Activated CD8-positive, alpha-beta memory T cell treated with anti-CD3 and anti-CD28 coated beads for 1 hour (primary cell): ENCODE measurements around the gene TM9SF2.

Experiments
- DNase-seq, 2 donors: peaks; one replicate each; pipeline ENCODE4 v3.0.0-alpha.2; 2020; ENCODE audit warnings: low read depth in 1 of 2; ENCODE audit errors: extremely low read depth in 1 of 2

TM9SF2 gene

GRCh38 chr13:99575376-99576120 is 74.3 kb downstream of the TM9SF2 start:
- DNase-seq = no peak

DNA sequence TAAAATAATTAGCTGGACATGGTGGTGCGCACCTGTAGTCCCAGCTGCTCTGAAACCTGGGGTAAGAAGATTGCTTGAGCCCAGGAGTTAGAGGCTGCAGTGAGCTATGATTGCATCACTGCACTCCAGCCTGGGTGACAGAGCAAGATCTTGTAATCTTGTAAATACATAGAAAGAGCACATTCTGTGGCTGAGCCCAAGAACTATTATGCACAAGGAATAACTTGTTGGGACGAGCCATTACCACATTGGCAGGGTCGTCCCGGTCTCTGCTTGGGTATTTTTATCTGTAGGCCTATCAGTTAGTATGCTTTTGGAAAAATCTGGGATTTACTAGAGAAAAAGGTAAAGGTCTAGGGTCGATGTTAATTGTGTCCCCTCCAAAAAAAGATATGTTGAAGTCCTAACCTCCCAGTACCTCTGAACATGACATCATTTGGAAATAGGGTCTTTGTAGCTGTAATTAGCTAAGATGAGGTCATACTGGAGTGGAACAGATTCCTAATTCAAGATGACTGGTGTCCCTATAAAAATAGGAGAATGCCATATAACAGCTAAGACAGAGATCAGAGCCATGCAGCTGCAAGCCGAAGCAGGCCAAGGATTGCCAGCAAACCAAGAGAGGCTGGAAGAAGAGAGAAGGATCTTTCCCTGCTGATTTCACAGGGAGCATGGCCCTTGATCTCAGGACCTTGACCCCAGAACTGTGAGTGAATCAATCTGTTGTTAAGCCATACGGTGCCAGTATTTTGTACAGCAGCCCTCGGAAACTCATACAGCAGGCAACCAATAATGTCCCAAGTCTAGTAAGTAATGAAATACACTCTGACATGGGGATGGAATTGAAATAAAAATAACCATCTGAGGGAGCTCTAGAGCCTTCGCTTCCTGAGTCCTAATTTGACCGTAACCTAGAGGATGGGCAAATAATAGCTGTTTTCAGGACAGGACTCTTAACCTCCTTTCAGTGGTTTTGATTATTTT is 77.0 kb downstream of the TM9SF2 start:
- no peak for DNase-seq

DNA sequence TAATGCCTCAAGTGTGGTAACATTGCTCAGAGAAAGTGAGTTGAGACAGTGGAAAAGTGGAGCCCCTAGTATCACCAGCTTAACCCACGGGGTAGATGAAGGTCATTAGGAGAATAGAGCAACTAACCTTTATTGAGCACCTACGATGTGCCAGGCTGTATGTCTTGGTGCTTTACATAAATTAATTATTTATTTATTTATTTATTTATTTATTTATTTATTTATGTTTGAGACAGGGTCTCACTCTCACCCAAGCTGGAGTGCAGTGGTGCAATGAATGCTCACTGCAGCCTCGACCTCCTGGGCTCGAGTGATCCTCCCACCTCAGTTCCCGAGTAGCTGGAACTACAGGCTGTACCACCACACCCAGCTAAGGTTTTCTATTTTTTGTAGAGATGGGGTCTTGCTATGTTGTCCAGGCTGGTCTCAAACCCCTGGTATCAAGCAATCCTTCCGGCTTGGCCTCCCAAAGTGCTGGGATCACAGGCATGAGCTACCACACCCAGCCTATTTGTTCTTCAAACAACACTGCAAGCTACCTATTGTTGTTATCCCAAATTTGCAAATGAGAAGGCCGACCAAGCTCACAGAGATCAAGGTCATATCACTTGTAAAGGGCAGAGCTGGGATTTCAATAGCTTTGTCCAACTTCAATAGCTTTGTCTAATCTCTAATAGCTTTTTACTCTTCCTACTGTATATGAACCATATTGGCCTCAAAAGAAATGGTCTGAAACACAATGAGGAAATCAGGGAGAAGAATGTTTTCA is 79.4 kb downstream of the TM9SF2 start:
- DNase-seq = no peak

DNA sequence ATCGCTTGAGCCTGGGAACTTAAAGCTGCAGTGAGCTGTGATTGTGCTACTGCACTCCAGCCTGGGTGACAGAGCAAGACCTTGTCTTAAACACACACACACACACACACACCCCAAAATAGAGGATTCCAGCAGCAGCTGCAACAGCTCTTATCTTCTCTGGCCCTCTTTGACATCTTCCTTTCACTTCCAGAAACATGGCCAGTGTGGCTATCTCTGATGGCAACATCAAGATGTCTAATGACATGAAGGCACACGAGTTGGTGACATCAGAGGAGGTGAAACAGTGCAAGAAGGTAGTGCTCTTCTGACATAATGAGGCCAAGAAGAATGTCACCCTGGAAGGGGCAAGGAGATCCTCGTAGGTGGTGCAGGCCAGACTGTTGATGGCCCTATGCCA is 81.2 kb downstream of the TM9SF2 start:
- DNase-seq = no peak

DNA sequence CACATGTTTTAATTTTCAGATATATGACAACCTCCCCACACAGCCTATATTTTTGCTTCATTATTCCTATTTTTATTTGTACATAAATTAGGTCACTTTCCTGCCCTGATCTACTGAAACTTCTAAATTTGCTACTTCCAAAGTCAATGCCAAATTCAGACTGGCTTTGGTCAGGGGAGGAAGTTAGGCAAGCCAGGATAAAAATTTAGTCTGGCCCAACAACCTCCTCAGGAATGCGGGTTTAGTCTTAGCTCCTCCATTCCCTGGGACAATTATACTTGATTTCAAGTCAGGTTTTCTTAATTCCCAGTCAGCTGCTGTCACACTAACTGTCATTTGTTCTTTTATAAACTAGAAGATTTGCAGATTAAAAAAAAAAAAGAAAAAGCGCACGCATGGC is 84.3 kb downstream of the TM9SF2 start:
- no peak for DNase-seq

- no peak for DNase-seq
Observed at GRCh38 chr13:99587021-99587420, 85.7 kb downstream of the TM9SF2 start.

GRCh38 chr13:99587893-99588606 is 86.8 kb downstream of the TM9SF2 start:
- no peak for DNase-seq

DNA sequence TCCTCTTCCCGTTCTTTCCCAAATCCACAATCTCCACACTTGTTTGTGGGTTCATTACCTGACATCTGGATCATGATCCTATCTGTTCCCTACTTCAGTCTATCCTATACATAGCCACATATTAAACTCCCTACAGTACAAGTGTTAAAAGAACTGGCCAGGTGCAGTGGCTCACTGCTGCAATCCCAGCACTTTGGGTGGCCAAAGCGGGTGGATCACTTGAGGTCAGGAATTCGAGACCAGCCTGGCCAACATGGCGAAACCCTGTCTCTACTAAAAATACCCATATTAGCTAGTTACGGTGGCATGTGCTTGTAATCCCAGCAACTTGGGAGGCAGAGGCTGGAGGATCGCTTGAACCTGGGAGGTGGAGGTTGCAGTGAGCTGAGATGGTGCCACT is 88.3 kb downstream of the TM9SF2 start:
- DNase-seq = no peak

GRCh38 chr13:99590519-99591011 is 89.3 kb downstream of the TM9SF2 start:
- DNase-seq = no peak

DNA sequence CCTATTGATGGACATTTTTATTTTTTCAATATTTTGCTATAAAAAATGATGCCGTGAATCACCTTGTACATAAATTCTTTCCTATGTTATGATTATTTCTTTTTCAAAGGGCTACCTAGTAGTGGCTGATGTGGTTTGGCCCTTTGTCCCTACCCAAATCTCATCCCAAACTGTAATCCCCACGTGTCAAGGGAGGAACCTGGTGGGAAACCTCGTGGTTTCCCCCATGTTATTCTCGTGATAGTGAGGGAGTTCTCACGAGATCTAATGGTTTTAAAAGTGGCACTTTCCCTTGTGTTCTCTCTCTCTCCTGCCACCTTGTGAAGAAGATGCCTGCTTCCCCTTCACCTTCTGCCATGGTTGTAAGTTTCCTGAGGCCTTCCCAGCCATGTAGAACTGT is 94.9 kb downstream of the TM9SF2 start:
- no peak for DNase-seq

- no peak for DNase-seq
Observed at GRCh38 chr13:99600318-99600717, 99.0 kb downstream of the TM9SF2 start.

DNA sequence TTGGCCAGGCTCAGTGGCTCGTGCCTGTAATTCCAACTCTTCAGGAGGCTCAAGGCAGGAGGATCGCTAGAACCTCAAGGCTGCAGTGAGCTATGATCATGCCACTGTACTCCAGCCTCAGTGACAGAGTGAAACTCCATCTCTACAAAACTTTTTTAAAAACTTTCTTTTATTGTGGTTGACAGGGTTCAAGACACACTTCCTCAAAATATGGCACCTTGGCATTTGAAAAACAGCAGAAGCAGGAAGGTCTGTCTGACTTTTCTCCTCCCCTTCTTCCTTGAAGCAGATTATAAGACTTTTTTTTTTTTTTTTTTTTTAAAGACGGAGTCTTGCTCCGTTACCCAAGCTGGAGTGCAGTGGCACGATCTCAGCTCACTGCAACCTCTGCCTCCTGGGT is 100.3 kb downstream of the TM9SF2 start:
- no peak for DNase-seq

GRCh38 chr13:99604636-99605035 is 103.4 kb downstream of the TM9SF2 start:
- DNase-seq = no peak

DNA sequence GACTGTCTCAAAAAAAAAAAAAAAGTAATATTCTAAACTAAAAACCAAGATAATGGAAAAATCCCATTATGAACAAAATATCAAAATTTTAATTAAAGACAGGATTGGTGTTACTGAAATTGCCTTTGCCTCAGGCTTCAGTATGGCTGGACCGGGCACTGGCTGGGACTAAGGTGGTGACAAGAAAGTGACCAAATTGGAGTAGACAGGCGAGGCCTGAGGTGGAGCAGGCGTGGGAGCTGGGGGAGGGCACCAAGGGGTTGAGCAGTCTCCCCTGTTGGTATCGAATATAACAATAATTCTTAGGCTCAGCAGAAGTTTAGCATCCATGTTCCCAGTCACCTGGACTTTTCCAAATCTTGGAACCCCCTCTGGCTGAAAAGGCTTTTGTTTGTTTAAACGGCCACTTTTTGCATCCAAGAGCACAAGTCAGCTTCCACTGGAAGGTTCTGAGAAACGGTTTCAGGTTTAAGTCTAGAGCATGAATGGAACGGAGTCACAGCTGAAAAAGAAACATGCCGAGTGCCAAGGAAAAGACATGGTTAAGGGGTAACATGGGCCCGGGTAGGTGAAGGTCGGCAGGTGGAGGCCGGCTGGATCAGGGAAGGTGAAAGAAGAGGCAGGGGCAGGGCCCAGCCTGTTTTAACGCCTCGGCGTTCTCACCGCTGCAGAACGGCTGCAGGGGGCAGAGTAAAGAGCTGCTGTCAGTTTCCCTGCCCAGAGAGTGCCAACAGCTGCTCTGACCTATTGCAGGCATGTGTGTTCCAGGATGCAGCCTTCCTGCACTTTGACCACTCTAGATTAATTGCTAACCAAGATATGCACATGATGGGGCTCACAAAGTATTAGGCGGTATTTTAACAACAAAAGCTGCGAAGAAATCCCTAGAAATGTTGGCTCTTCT is 104.4 kb downstream of the TM9SF2 start:
- peak in 1 of 2 donors; percentile 17 for DNase-seq

GRCh38 chr13:99606324-99607066 is 105.2 kb downstream of the TM9SF2 start, which contains the start of gene CLYBL:
Gene CLYBL, plus strand, starts transcription at chr13:99606690.
- peak; percentile 71 to 90 for DNase-seq

DNA sequence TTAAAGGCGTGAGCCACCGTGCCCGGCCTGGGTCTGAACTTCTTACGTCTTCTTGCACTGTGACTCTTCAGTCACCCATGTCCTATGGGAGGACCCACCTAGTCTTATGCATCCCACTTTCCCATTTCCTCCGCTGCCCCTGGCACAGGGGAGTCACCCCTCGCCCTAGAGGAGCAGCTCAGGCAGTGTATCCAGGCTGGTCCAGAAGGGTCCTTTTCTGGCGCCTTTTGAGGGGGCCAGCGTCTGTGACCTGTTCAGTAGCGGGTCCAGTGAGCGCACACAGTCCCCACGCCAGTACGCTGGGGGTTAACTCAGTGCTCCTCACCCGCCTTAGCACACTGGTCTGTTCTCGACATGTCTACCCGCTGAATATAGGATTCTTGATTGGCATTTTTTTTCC is 107.1 kb downstream of the TM9SF2 start:
- DNase-seq = no peak

DNA sequence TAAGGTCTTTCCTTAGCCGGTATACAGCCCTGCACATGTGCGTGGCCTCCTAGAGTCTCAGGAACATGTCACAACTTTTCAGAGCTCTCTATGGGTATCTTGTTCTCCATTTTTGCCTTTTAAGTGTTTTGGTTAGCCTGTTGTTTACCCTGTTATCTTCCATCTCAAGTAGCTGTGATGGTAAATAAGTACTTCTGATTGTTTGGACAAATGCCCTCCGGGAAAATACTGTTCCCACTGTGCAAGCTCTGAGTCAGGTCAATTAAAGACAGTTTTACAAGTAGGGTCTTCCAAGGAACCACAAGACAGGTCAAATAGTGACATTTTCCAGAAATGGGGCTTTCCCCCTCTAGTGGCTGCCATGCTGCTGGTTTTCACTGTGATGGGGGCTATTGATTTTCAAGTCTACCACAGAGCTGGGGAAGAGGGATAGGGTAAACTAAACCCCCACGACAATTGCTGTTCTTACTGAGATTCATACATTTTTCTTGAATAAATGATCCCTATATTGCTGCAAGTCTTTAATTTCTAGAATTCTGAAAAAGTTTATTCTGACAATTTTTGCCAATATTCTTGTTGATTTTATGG is 109.5 kb downstream of the TM9SF2 start:
- no peak for DNase-seq
